ENCODE data around the gene DAW1. TPM values are rescaled to one million over a fixed set of nuclear protein-coding genes. Genes with fewer than 3 reads are reported as not detected.

The DAW1 gene
- total and polyA plus RNA-seq, 2 of the 13 experiments (the other 11 are each of a cell fraction or from before 2014, with no cell fraction given), result not detected

DNA sequence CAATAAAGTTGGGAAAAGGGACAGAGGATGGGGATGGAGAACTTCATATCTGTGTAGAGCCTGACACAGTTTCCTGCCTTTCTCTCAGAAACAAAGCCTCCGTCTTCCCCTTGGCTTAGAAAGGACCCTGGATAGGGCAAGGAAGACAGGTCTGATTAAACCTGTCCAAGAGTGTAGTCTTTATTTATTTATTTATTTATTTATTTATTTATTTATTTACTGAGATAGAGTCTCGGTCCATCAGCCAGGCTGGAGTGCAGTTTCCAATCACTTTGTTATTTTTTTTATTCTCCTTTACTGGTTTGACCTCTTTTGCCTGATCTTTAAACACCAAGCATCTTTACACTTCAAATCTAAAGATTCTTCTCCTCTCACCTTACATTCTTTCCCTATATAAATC, 47.5 kb upstream of the DAW1 start:
- ChIA-PET CTCF (ENCODE audit: low intra/inter-chr PET ratio, low total read pairs) (no interaction called here), POLR2A (no interaction called here)
- no TSS peak for BruUV-seq (replicated peaks)
- H2AFZ ChIP-seq (ENCODE audit: low read length), result no peak overlapping the region
- FAIRE-seq (no peak), DNase-seq (ENCODE audit: low spot score) (no peak), ATAC-seq (no peak)
- no peaks in the 10 kb centered on the region for H4K20me1 ChIP-seq (ENCODE audit: insufficient read depth, low read length)
- H3K79me2 ChIP-seq (ENCODE audit: insufficient read depth, low read length), result no peaks in the 10 kb centered on the region
- H3K4me2 ChIP-seq (ENCODE audit: low read depth, low read length), result no peak overlapping the region
- no peaks in the 10 kb centered on the region for H3K9me3 ChIP-seq (ENCODE audit: low read length)
- no peak for TF ChIP-seq MED1 (CRISPR knock-in tag; IDR thresholded peaks at IDR 0.05)
- TF ChIP-seq FOXJ3 (CRISPR knock-in tag; IDR thresholded peaks at IDR 0.05; ENCODE audit: borderline replicate concordance), result no peak
- TF ChIP-seq ZNF562 (CRISPR knock-in tag; IDR thresholded peaks at IDR 0.05; ENCODE audit: borderline replicate concordance), result no peak
- no peak for TF ChIP-seq ZNF382 (CRISPR knock-in tag; IDR thresholded peaks at IDR 0.05; ENCODE audit: borderline replicate concordance)
- TF ChIP-seq, protein P1, sequence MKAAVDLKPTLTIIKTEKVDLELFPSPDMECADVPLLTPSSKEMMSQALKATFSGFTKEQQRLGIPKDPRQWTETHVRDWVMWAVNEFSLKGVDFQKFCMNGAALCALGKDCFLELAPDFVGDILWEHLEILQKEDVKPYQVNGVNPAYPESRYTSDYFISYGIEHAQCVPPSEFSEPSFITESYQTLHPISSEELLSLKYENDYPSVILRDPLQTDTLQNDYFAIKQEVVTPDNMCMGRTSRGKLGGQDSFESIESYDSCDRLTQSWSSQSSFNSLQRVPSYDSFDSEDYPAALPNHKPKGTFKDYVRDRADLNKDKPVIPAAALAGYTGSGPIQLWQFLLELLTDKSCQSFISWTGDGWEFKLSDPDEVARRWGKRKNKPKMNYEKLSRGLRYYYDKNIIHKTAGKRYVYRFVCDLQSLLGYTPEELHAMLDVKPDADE (CRISPR knock-in tag; IDR thresholded peaks at IDR 0.05), result no peak
- TF ChIP-seq FOXA3 (CRISPR knock-in tag; IDR thresholded peaks at IDR 0.05), result no peak
- TF ChIP-seq, protein P2, sequence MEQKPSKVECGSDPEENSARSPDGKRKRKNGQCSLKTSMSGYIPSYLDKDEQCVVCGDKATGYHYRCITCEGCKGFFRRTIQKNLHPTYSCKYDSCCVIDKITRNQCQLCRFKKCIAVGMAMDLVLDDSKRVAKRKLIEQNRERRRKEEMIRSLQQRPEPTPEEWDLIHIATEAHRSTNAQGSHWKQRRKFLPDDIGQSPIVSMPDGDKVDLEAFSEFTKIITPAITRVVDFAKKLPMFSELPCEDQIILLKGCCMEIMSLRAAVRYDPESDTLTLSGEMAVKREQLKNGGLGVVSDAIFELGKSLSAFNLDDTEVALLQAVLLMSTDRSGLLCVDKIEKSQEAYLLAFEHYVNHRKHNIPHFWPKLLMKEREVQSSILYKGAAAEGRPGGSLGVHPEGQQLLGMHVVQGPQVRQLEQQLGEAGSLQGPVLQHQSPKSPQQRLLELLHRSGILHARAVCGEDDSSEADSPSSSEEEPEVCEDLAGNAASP (CRISPR knock-in tag; IDR thresholded peaks at IDR 0.05; ENCODE audit: borderline replicate concordance), result no peak
- no peak for TF ChIP-seq SP2 (CRISPR knock-in tag; IDR thresholded peaks at IDR 0.05)
- no peak for TF ChIP-seq NR2C2 (CRISPR knock-in tag; IDR thresholded peaks at IDR 0.05; ENCODE audit: borderline replicate concordance)
- TF ChIP-seq TOE1 (CRISPR knock-in tag; IDR thresholded peaks at IDR 0.05), result no peak
- no peaks in the 10 kb centered on the region for H3K36me3 ChIP-seq (replicated peaks in 1 of 2; ENCODE audit: control insufficient read depth in 1 of 2, insufficient read depth in 2 of 2, low read length in 2 of 2)
- no peak overlapping the region for H3K4me3 ChIP-seq (replicated peaks in 1 of 3; ENCODE audit: insufficient read depth in 1 of 3, low read depth in 2 of 3, low read length in 3 of 3)
- WGBS (ENCODE audit: low lambda C conversion rate), result 96% methylated on average over 2 of the region's 2 CpGs
- H3K27ac ChIP-seq (ENCODE audit: extremely low read length, insufficient read depth, low read length), result no peak overlapping the region
- H3K4me1 ChIP-seq (ENCODE audit: insufficient read depth, low read length), result peaks cover 64% of the 10 kb centered on the region
- intact Hi-C loops (cut with micrococcal nuclease; ENCODE audit: unreplicated experiment), result no loop called here
- no peaks in the 10 kb centered on the region for H3K27me3 ChIP-seq (ENCODE audit: control insufficient read depth in 1 of 2, insufficient read depth in 2 of 2, low read length in 2 of 2)
- in situ Hi-C loops (cut with HindIII; ENCODE audit: extremely low pct_ligation_motif_present, low pct_unique_long_range_greater_than_20kb), result no loop called here
- H3K9ac ChIP-seq (ENCODE audit: insufficient read depth, low read depth, low read length), result no peak overlapping the region

All from HepG2 (cell line).